GM19351 (cell line): ENCODE results near the gene TJP3.
"Not testable (repeated sequence)": the region's sequence is repeated elsewhere in the genome, so short reads cannot be mapped to it uniquely, and the experiment has no call there.

Experiments
- ATAC-seq: cut with Tn5 transposase; IDR thresholded peaks from one replicate; pipeline ENCODE4 v1.9.1; 2021; ENCODE audit warnings: mild to moderate bottlenecking, moderate library complexity; ENCODE audit not compliant: unreplicated experiment

The TJP3 gene

GRCh38 chr19:3738477-3739220 is 30.5 kb downstream of the TJP3 start:
- ATAC-seq = no peak

- ATAC-seq = no peak
Measured at GRCh38 chr19:3740431-3740830, 32.2 kb downstream of the TJP3 start.

GRCh38 chr19:3743486-3743885 is 35.3 kb downstream of the TJP3 start:
- ATAC-seq = no peak

GRCh38 chr19:3745363-3746045 is 37.3 kb downstream of the TJP3 start:
- ATAC-seq = no peak

- ATAC-seq = no peak
Measured at GRCh38 chr19:3746371-3747056, 38.3 kb downstream of the TJP3 start.

- no peak for ATAC-seq
Measured at GRCh38 chr19:3748965-3749364, 40.8 kb downstream of the TJP3 start.

GRCh38 chr19:3750211-3750610 is 42.0 kb downstream of the TJP3 start:
- ATAC-seq = no peak

- no peak for ATAC-seq
Measured at GRCh38 chr19:3751236-3751635, 43.1 kb downstream of the TJP3 start.

GRCh38 chr19:3752492-3752891 is 44.3 kb downstream of the TJP3 start:
- no peak for ATAC-seq

GRCh38 chr19:3753631-3754410 is 45.6 kb downstream of the TJP3 start:
- no peak for ATAC-seq

GRCh38 chr19:3757705-3758104 is 49.5 kb downstream of the TJP3 start:
- not testable (repeated sequence) for ATAC-seq

- ATAC-seq = not testable (repeated sequence)
Measured at GRCh38 chr19:3758297-3758696, 50.1 kb downstream of the TJP3 start.

GRCh38 chr19:3759482-3760254 is 51.5 kb downstream of the TJP3 start:
- ATAC-seq = no peak

- no peak for ATAC-seq
Measured at GRCh38 chr19:3760871-3761361, 52.7 kb downstream of the TJP3 start.

GRCh38 chr19:3761382-3762129 is 53.4 kb downstream of the TJP3 start, which contains the start of gene APBA3:
Gene APBA3 (minus strand): TSS chr19:3761692. CDS start chr19:3760264, 1,428 bp downstream.
- ATAC-seq = no peak

GRCh38 chr19:3762130-3762473 is 53.9 kb downstream of the TJP3 start:
- ATAC-seq = no peak

- ATAC-seq = peak; percentile 70
Measured at GRCh38 chr19:3762501-3763459, 54.6 kb downstream of the TJP3 start, which contains the start of gene MRPL54. Gene MRPL54 (plus strand): TSS chr19:3762682. CDS start chr19:3762701, 19 bp downstream.

GRCh38 chr19:3765121-3765520 is 56.9 kb downstream of the TJP3 start:
- no peak for ATAC-seq
